Astrocyte (in vitro differentiated cells and primary cell): ENCODE results near the gene KCTD10.

ENCODE experiments used
- EZH2 ChIP-seq: IDR thresholded peaks from 2 replicates; pipeline ENCODE4 v1.6.1; 2012; ENCODE audit warnings: mild to moderate bottlenecking, low read length, inconsistent platforms; ENCODE audit not compliant: insufficient read depth
- TF ChIP-seq, protein P1 (sequence below): IDR thresholded peaks from 2 replicates; pipeline ENCODE4 v1.5.1; 2011; ENCODE audit warnings: low read depth, mild to moderate bottlenecking, inconsistent platforms, low read length, moderate library complexity; ENCODE audit not compliant: insufficient read depth

DNA sequence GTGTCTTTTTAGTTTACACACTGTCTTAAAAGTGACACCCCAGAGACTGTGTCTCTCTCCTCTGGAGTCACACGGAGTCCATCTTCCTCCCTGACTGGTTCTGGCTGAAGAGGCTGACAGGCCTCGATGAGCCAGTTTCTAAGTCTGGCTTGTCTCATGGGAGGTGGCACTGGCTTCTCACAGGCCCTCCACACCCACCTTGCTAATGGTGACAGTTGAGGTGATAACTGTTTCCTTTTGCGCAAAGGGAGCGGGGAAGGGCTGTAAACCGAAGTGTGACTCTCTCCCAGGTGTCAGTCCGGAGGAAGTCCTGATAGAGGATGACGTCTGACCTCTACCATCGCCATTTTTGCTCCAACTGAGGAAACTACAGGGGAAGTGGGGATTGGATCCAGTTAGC lies 30.2 kb downstream of the KCTD10 start:
- no peak for TF ChIP-seq EZH2
- TF ChIP-seq, protein P1, sequence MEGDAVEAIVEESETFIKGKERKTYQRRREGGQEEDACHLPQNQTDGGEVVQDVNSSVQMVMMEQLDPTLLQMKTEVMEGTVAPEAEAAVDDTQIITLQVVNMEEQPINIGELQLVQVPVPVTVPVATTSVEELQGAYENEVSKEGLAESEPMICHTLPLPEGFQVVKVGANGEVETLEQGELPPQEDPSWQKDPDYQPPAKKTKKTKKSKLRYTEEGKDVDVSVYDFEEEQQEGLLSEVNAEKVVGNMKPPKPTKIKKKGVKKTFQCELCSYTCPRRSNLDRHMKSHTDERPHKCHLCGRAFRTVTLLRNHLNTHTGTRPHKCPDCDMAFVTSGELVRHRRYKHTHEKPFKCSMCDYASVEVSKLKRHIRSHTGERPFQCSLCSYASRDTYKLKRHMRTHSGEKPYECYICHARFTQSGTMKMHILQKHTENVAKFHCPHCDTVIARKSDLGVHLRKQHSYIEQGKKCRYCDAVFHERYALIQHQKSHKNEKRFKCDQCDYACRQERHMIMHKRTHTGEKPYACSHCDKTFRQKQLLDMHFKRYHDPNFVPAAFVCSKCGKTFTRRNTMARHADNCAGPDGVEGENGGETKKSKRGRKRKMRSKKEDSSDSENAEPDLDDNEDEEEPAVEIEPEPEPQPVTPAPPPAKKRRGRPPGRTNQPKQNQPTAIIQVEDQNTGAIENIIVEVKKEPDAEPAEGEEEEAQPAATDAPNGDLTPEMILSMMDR, result no peak
